Erythroblast (primary cell): ENCODE measurements around the gene GDPD5.

Experiments
- GATA1 ChIP-seq: IDR thresholded peaks from 2 replicates; pipeline ENCODE4 v1.6.1; 2011; ENCODE audit warnings: low read depth, mild to moderate bottlenecking, control low read depth, low read length, moderate library complexity
- POLR2A ChIP-seq: IDR thresholded peaks from 2 replicates; pipeline ENCODE4 v1.6.1; 2011; ENCODE audit warnings: mild to moderate bottlenecking, low read length

- TF ChIP-seq POLR2A = no peak
- no peak for TF ChIP-seq GATA1
Measured at GRCh38 chr11:75524665-75525432, 892 bp downstream of the GDPD5 start.
